Stimulated activated CD4-positive, alpha-beta T cell treated with anti-CD3 and anti-CD28 coated beads, Interleukin-4, amount 100 ng/mL, for 4 hours (primary cell): ENCODE results near the gene HOXA1.

Experiments
- DNase-seq, 2 experiments: peaks; one replicate each; pipeline ENCODE4 v3.0.0-alpha.2; 2020

HOXA1 gene

DNA sequence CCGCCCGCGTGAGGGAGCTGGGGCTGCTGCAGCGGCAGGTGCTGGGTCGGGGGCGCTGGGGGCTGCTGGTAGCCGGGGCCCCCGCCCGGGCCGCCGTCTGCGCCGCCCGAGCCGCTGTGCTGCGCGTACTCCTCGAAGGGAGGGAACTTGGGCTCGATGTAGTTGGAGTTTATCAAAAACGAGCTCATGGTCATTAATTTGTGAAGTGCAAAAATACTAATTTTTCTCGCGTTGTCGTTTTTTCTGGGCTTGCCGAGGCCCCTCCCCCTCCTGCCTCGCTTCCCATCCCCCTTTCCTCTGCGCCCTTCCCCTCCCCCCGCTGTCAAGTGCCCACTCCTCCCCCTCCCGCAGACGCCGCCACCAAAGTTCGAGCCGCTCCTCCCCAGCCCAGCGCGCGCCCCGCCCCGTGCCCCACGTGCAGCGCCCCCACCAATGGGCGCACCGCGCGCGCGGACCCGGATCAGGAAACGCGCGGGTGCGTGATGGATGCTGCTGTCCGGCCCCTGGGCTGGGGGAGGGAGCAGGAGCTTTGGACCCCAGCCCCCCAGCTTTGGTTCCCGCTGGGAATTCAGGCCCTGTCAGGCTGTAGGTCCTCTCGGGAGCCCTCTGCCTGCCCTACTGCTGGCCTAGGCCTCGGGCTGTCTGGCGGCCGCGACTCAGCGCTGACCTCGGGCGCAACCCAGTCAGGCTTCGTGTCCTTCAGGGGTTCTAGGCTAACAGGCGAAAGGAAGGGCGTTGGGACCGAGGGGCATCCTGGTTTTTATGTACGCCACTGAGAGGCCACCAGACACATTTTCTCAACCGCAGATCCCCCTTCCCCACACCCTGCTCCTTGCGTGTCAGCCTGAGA lies 35.0 kb upstream of the HOXA1 start, which contains the start of gene HOXA4:
Gene HOXA4 (minus strand): TSS at position 218 of the 850 bp plus-strand sequence. CDS start 24 bp downstream, at position 194.
- DNase-seq, result peak; percentile 69 to 71

DNA sequence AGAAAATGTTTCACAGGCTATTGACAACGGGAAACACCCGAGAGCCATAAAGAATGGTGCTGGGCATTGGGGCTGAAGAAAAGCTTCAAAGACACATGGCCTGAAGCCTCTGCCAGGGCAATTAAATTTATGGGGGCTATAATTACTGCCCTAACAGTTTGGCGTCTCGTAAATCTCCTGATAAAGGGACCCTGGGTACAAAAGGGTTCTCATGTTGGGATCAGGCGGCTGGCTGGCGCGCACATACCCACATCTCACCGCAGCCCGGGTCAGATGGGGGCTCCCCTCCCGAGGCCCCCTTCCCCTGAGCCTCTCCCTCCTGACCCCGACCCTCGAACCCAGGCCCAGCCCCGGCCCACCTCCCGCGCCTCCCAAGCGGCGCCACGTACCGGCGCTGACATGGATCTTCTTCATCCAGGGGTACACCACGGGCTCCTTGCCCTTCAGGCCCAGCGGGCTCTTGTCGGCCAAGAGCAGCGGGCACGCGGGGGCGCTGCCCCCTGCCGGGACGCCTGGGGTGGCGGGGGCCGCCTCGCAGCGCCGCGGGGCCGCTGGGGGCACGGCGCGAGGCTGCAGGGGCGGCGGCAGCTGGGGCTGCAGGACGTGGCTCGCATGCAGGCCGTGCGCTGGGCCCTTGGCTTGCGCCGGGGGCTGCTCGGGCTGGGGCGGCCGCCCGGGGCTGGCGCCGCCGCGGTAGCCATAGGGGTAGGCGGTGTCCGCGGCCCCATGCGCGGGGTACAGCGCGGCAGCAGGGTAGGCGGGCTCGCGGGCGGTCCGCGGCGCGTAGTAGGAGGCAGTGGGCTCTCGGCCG lies 34.1 kb upstream of the HOXA1 start:
- no peak for DNase-seq

DNA sequence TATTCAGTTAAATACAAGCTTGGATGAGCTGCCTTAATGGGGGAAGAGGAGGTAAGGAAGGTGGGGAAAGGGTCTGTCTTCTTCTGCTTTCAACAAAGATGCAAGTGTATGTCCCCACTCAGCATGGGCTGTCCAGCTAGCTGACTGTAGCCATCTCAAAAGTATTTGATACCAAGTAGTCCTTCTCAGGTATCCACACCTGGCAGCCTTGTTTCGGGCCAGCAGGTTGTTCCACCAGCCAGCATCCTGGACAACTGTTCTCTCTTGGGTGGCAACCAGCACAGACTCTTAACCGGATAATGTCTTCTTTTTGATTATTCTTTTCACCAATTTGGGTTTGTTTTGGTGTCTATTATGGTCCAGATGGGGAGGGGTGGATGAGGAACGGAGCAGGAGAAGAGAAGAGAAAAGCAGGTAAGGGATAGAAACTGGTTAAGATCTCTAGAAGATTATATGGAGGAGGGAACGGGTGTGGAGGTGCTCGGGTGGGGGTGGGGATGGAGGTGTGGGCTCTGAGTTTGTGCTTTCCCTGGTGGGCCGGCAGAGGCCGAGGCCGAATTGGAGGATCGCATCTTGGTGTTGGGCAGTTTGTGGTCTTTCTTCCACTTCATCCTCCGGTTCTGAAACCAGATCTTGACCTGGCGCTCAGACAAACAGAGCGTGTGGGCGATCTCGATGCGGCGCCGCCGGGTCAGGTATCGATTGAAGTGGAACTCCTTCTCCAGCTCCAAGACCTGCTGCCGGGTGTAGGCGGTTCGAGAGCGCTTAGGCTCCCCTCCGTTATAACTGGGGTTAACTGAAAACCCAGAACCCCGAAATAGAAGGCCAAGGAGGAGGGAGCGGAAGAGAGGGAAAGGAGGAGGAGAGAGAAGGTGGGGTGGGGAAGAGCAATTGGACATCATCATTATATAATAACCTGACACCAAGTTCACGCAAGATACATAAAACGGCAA lies 33.3 kb upstream of the HOXA1 start:
- no peak for DNase-seq

DNA sequence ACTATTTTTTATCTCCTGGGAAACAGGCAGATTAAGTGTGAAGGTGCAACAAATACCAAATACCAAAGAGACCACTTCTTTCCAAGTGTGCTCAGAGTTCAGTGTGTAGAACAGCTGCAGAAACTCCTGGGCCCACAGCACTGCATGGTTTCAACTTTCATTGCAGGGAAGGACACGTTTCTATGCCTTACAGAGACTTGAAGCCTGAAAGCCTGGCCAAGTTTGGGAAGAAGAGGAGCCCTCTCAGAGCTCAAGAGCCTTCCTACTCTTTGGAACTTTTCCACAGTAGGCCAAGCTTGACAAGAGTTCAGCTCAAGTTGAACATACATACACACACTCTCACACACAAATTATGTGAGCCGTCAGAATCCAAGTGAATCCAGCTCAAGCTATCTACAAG lies 32.2 kb upstream of the HOXA1 start:
- no peak for DNase-seq

DNA sequence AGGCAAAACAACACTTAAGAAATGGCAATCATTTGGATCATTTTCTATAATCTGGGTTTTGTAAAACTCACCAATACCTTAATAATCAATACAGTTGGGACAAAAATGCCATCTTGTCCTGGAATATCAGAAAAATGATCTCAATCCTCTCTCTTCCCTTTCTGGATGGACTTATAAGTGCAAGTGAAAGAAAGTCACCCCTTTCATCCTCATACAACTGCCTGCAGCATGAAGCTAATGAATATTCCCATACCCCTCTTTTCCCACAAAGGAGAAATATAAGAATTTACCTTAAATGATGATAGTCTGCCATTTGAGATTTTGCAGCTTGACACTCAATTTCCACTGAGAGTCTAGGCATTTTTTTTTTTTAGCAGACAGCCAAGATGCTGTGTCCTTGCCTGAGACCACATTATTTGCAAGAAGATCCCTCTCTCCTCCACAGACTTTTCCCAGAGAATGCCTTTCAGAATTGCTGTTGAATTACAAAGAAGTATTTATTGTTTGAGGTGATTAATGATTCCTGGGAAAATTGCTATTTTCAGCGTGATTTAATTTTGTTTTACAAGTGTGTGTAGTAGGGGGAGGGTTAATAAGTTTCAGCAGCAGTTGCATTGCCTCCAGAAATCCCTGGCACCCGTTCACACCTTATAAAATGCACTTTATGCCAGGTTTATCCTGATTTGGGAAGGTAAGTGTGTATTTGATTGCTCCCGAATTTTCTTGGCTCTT lies 31.0 kb upstream of the HOXA1 start:
- DNase-seq, result no peak

DNA sequence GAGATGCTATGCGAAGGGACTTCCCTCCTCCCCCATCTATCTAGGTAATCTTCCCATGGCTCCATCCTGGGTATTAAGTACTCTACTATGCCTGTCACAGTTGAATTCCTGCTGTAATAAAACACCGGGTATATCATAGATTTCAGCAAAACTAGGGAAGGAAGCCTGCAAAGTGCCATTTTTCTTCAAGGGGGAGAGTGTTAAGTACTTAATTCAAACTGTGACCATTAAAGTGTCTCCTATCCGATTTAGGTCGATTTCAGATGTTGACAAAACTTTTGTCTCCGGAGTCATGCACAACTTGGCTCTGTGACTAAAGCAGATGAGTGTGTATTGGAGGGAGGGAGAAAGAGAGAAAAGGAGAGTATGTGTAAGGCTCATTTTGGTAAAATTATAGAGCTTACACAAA lies 30.2 kb upstream of the HOXA1 start:
- DNase-seq, result no peak

DNA sequence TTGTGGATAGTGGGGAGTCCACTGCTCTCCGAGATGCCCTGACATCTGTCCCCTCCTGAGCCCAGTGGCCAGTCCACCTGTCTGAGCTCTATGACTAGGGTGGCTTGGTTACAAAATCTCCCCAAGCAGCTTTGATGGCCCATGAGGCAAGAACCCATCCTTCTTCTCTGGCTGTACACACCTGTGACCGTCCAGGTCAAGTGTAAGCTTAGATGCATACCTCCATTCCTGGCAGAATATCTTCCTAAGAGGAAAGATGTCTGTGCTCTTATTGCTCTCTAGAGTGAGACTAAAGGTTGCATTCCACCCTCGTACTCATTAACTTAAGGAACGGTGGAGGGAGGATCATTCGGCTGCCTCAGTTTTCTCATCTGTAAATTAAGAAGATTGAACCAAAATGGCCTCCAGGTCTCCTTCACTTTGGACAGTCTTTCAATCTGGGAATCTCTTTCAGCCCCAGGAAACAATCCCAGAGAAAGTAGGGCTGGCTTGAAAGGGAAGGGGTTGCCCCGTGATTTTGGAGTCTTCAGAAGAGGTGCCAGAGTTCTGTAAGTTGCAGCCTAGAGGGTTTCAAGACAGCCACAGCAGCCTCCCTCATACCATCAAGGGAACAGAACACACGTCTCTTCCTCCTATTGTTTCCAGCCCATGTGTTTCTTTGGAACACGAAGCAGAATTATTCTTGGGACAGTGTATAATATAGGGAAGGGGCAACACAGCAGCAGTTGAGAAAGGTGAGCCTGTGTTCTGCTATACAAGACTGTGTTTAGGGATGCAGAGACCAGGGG lies 29.3 kb upstream of the HOXA1 start:
- no peak for DNase-seq

DNA sequence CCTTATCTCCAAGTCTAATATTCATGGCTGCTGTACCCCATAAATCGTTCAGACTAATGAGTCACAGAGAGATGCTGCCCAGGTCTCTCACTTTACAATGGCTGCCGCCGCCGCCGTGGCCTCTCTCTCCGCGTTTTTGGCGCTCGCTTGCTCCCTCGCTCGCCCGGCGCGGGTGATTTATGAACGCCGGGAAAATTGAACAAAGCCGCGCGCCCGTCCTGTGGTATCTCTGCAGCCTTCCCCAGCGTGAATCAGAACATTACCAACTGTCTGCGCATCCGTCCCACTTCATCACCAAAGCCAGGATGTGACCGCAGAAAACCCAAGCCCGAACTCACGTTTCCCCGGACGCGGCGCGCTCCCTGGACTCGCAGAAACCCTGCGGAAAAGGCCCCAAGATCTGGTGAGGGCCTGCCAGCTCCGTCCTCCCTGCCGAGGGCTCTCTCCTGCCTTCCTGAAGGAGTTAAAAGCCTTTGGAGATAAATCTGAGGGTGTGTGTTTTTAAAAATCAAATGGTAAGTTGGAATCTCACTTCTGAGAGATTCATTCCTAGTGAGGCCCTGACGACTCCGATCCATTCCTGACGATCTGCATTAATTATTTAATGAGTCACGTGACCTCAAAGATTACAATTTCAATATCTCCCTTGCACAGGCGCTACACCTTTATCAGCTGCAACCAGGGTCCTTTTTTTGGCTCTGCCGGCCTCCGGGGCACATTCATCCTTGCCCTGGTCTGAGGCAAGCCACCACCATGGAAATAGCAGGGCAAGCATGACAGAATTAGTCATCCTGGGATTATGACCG lies 28.5 kb upstream of the HOXA1 start:
- no peak for DNase-seq

DNA sequence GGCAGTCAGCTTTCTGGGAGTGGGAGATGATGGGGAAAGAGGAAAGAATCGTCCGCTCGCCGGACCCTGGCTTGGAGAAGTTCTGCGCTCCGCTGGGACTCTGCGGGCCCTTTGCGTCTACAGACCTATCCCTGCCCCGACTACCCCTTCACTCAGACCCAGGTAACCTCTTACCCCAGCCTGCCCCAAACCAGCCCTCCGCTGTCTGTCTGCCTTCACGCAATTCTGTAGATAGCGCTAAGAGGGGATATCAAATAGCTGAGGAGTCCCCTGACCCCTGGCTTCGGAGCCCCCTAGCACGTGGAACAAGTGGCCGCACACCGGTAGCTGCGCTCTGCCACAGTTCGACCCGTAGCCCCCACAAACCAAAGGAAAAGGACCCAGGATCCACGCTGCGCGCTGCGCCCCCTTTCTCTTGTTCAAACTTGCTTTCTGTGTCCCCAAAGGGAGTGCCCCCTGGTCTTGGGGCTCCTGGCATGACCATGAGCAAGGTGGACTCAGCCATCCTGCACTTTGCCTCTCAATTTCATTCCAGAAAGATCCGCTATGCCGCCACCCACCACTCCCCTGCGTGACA lies 27.8 kb upstream of the HOXA1 start:
- DNase-seq, result no peak

DNA sequence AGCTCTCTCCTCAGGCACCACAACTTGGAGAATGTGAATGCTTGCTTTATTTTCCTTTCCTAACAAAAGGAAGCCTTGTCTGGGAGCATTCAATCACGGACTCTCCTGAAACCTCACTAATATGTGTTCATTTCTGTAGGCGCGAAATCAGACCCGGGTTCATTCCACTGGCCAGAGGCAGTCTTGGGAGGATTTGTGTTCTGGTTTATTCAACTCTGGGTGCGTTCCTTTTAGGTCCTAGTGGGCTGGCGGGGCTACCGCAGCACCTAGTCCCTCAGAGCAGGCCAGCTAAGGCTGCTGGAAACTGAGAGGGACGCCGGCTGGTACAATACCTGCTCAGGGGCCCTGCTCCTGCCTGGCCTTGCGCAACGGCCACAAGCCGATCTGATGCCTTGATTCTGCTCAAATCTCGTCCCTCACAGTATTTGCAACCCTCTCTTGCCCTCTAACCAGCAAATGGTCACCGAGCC lies 27.2 kb upstream of the HOXA1 start:
- DNase-seq, result no peak

DNA sequence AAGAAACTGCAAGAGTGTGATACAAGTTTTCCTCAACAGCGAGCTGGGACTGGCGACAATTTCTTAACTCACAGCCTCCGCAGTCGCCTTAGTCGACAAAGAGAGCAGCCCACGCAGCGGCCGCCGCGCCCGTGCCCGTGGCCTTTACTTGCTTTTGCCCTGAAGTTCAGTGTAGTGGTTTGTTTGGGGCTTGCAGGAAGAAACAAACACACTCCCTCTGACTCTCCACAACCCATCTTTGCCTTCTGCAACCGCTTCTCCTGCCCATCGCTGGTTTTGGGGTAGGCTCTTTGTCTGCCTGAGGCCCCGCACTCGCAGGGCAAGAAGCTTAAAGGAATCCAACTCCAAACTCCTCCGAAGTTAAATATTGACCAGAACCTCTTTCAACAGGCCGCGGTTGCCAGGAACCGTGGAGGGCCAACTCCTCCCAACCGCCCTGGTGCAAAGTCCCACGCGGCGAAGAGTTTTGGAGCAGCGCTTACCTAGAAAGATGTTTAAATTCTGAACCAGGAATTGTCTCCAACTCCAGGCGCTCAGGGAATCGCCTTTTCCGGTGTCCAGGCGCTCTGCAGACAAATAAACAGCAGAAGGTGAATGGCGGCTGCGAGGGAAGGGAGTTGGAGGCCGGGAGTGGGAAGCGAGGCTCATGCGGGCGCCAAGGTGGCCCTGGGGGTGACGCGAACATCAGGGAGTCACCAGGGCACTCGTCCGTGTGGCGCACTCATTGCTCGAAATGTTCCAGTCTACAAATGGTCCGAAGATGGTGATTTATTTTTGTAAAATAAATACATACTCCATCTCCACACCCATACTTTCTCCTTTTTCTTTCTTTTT lies 26.5 kb upstream of the HOXA1 start:
- DNase-seq, result no peak

DNA sequence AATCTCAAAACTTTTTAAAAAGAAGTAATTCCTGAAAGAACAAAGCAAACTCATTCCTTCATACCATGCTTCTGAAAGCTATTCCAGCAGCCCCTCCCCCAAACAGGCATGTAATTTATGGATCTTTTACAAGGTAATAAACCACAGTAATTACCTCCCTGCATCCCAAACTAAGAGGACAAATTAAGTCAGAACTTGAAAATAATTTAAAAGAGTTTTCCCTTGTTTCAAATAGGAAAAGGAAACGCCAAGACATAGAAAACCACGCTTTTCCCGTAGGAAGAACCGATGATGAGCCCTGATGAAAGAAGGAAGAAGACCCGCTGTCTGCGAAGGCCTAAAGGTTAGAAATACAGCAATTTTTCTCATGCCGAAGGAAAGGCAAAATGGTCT lies 25.9 kb upstream of the HOXA1 start:
- no peak for DNase-seq

DNA sequence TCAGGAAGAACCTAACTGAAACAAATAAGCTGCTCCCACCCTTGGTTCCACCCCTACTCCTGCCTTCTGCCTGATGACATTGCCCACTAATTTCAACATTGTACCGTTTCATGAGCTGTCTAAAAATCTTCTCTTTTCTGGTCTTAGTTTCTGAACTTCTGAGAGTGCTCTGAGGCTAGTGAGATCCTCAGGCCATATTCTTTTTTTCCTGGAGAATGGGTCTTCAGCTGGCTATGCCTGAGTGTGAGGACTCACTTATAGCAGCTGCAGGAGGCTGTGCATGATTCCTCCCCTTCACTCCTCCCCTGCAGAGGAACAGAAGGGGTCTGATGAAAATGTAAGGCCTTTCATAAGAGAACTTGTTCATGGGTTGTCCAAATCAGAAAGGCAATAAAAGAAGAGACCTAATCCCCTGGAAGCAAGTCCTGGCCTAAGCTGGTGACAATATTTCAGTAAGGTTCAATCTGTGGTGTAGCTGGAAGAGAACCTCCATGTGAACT lies 23.7 kb upstream of the HOXA1 start:
- no peak for DNase-seq

DNA sequence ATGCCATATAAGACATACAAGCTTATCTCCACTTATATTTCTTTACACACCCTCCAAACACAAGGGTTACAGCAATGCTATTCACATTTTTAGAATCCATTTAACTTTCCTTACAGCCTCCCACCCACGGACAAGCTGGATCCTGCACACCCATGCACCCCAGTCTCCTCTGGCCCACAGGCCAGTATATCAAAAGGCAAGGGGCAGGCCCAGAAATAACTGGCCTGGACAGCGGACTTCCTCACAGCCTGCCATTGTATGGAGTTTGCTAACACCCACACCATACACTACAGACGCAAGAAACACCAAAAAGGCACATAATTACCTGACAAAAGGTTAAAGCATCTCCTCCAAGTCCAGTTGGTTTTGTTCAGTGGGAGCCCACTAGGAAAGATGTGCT lies 22.8 kb upstream of the HOXA1 start:
- DNase-seq, result no peak

DNA sequence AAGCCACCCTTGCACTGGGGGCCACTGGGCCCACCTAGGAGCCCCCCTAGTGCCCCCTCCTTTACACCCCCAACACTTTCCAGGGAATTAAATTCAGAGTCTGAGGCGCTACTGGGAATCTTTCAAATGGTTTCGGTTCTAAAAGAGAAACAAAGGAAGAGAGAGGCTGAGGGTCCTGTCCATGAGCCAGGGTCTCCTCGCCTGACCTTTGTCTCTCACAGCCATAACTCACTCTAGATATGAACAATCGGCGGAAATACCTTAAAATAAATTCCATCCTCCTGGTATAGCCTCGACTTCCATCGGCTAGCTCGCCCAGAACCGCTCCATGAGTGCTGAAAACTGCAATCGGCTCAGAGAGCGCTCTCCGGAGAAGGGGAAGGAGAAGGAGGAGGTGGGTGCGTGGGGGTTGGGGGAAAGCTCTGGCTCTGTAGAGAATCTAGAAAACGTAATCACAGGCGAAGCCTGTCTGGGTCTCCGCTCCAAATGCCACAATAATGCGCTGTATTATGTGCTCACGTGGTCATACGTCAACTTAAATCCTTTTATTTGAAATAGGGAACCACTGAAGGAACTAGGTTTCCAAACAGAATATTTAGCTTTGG lies 22.2 kb upstream of the HOXA1 start:
- no peak for DNase-seq

DNA sequence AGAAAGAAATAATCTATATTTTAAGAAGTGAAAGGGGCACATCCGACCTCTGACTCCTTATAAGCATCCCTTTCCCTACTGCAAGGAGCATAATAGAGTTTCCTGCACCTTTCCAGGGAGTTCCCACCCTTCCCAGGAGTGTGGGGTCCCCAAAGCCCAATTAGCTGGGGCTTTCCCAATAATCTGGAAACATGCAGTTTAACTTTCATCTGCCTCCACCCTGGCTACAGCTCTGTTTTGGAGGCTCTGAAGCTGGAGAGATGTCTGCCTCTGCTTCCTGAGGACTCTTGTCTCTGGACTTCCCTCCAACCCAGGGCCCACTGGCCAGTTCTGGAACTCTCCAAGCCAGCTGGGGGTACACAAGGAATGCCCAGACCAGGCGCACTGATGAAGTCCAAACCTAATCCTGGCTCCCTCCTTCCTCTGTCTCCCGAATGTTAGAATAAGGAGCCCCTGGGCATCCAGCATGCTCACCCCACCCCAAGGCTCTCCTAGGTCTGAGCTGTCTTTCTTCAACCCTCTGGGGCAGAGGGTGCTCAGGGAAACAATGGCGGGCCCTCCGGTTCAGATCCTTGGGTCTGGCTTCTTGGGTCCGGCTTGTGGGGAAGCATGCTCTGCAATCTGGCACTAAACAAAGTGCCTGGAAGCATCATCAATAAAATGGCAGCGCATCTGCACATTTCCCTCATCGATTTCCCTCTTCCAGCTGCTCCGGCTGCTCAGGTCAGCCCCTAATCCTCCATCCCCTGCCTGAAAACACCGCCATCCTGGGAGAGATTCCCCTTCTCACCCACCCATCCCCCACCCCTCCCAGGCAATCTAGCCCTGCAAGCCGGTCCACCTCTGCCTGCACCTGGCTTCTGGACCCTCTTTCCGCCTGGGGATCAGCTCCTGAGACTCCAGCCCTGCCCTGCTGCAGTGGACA lies 21.4 kb upstream of the HOXA1 start:
- no peak for DNase-seq
